ENCODE data around the gene TRIM72. TPM values are rescaled to one million over a fixed set of nuclear protein-coding genes. Genes with fewer than 3 reads are reported as not detected.

Gene TRIM72
- total RNA-seq, 5 donors from 2014 or later (not counting 1 experiment from before 2014, with no cell fraction given): 0.03 to 0.09 (median 0.09) TPM; not detected in 2

- no peaks in the 10 kb centered on the region for H3K36me3 ChIP-seq (ENCODE audit: control insufficient read depth in 2 of 2, extremely low read depth in 1 of 2, insufficient read depth in 1 of 2, low read length in 1 of 2)
- WGBS (ENCODE audit: insufficient coverage): 41% methylated on average over 3 of the region's 4 CpGs
- peak overlapping the region; percentile 65 to 74 (median 70) for H3K4me3 Mint-ChIP-seq
- ChIA-PET CTCF (interaction anchor here (0.6 to 1.0 kb wide), 3 partner anchors 9 to 1212 kb away, joined by 3 to 6 read pairs (median 4); no protein-coding TSS in a partner anchor), POLR2A (no interaction called here)
- H3K27me3 Mint-ChIP-seq: peaks cover 39 to 61% of the 10 kb centered on the region in 2 donors
- ATAC-seq (replicated peaks in 1 of 4) (no peak), DNase-seq (no peak)
- H3K4me1 Mint-ChIP-seq: peaks cover 16 to 19% (median 17%) of the 10 kb centered on the region in 3 donors
- H3K9me3 ChIP-seq: no peaks in the 10 kb centered on the region
- no peaks in the 10 kb centered on the region for H3K36me3 Mint-ChIP-seq
- no peaks in the 10 kb centered on the region for H3K9me3 Mint-ChIP-seq
- H3K27me3 ChIP-seq (replicated peaks in 1 of 2; ENCODE audit: control insufficient read depth in 2 of 2, extremely low read depth in 1 of 2, insufficient read depth in 2 of 2, low read length in 1 of 2): peaks cover 0 to 75% of the 10 kb centered on the region in 2 experiments
- no peak overlapping the region for H3K27ac ChIP-seq (ENCODE audit: low read length)
- no peak overlapping the region for H3K27ac Mint-ChIP-seq
- peak overlapping the region; percentile 23 to 39 for H3K4me3 ChIP-seq (ENCODE audit: control insufficient read depth in 1 of 2, extremely low read depth in 1 of 2, low read length in 1 of 2)
- peaks cover 0 to 26% of the 10 kb centered on the region in 2 experiments for H3K4me1 ChIP-seq (ENCODE audit: control insufficient read depth in 1 of 2, extremely low read depth in 1 of 2, insufficient read depth in 2 of 2, low read length in 2 of 2)
Observed at GRCh38 chr16:31217136-31217530, 3.2 kb downstream of the TRIM72 start.

DNA sequence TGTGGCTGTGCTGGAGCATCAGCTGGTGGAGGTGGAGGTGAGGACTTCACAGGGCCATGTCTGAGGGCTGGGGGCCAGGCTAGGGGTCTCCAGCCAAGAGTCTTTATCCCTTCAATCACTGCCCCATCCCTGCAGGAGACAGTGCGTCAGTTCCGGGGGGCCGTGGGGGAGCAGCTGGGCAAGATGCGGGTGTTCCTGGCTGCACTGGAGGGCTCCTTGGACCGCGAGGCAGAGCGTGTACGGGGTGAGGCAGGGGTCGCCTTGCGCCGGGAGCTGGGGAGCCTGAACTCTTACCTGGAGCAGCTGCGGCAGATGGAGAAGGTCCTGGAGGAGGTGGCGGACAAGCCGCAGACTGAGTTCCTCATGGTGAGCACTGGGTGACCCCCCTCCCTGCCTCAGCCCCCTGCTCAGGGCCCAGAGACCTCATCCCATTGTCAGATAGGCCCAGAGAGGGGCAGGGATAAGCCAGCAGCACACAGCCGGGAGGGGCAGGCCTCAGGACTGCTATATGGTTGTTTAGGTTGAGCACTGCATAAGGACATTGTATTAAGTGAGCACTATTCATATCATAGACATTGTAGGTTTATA, 5.3 kb downstream of the TRIM72 start:
- Mint-ChIP-seq H3K4me3 (no peak overlapping the region), H3K27me3 (peaks cover 36 to 50% of the 10 kb centered on the region in 2 donors), H3K4me1 (peaks cover 16 to 19% (median 17%) of the 10 kb centered on the region in 3 donors), H3K27ac (peak overlapping the region in 1 of 2 donors; percentile 55), H3K9me3 (no peaks in the 10 kb centered on the region), H3K36me3 (no peaks in the 10 kb centered on the region)
- ATAC-seq (replicated peaks in 1 of 4) (no peak), DNase-seq (no peak)
- peaks cover 0 to 26% of the 10 kb centered on the region in 2 experiments for H3K4me1 ChIP-seq (ENCODE audit: control insufficient read depth in 1 of 2, extremely low read depth in 1 of 2, insufficient read depth in 2 of 2, low read length in 2 of 2)
- H3K27me3 ChIP-seq (replicated peaks in 1 of 2; ENCODE audit: control insufficient read depth in 2 of 2, extremely low read depth in 1 of 2, insufficient read depth in 2 of 2, low read length in 1 of 2): peaks cover 0 to 66% of the 10 kb centered on the region in 2 experiments
- no peak overlapping the region for H3K27ac ChIP-seq (ENCODE audit: low read length)
- no peaks in the 10 kb centered on the region for H3K36me3 ChIP-seq (ENCODE audit: control insufficient read depth in 2 of 2, extremely low read depth in 1 of 2, insufficient read depth in 1 of 2, low read length in 1 of 2)
- no peak overlapping the region for H3K4me3 ChIP-seq (ENCODE audit: control insufficient read depth in 1 of 2, extremely low read depth in 1 of 2, low read length in 1 of 2)
- H3K9me3 ChIP-seq: no peaks in the 10 kb centered on the region
- POLR2A ChIA-PET: interaction anchor here in 1 of 2 donors (0.7 kb wide), 1 partner anchor 19 kb away, joined by 6 read pairs; no protein-coding TSS in a partner anchor
- CTCF ChIA-PET: no interaction called here
- WGBS (ENCODE audit: insufficient coverage): 89% methylated on average over 8 of the region's 15 CpGs

GRCh38 chr16:31221357-31222160, 7.6 kb downstream of the TRIM72 start:
- Mint-ChIP-seq H3K4me3 (no peak overlapping the region), H3K9me3 (no peaks in the 10 kb centered on the region), H3K4me1 (peaks cover 5 to 6% (median 6%) of the 10 kb centered on the region in 3 donors), H3K27ac (no peak overlapping the region), H3K36me3 (no peaks in the 10 kb centered on the region), H3K27me3 (peaks cover 31 to 36% of the 10 kb centered on the region in 2 donors)
- Histone ChIP-seq H3K4me3 (ENCODE audit: control insufficient read depth in 1 of 2, extremely low read depth in 1 of 2, low read length in 1 of 2) (no peak overlapping the region), H3K27ac (ENCODE audit: low read length) (no peak overlapping the region), H3K4me1 (ENCODE audit: control insufficient read depth in 1 of 2, extremely low read depth in 1 of 2, insufficient read depth in 2 of 2, low read length in 2 of 2) (peaks cover 0 to 8% of the 10 kb centered on the region in 2 experiments), H3K36me3 (ENCODE audit: control insufficient read depth in 2 of 2, extremely low read depth in 1 of 2, insufficient read depth in 1 of 2, low read length in 1 of 2) (no peaks in the 10 kb centered on the region), H3K9me3 (no peaks in the 10 kb centered on the region), H3K27me3 (replicated peaks in 1 of 2; ENCODE audit: control insufficient read depth in 2 of 2, extremely low read depth in 1 of 2, insufficient read depth in 2 of 2, low read length in 1 of 2) (peaks cover 0 to 46% of the 10 kb centered on the region in 2 experiments)
- 77% methylated on average over 12 of the region's 12 CpGs for WGBS (ENCODE audit: insufficient coverage)
- no peak for DNase-seq
- CTCF ChIA-PET: no interaction called here
- no peak for ATAC-seq (replicated peaks in 1 of 4)
- POLR2A ChIA-PET: no interaction called here

- DNase-seq (no peak), ATAC-seq (replicated peaks in 1 of 4) (no peak)
- WGBS (ENCODE audit: insufficient coverage): 95% methylated on average over 5 of the region's 5 CpGs
- no peaks in the 10 kb centered on the region for H3K4me1 Mint-ChIP-seq
- ChIA-PET CTCF (no interaction called here), POLR2A (interaction anchor here in 1 of 2 donors (0.6 kb wide), 1 partner anchor 48 kb away, joined by 6 read pairs; no protein-coding TSS in a partner anchor)
- H3K9me3 Mint-ChIP-seq: no peaks in the 10 kb centered on the region
- Histone ChIP-seq H3K9me3 (no peaks in the 10 kb centered on the region), H3K4me1 (ENCODE audit: control insufficient read depth in 1 of 2, extremely low read depth in 1 of 2, insufficient read depth in 2 of 2, low read length in 2 of 2) (no peaks in the 10 kb centered on the region), H3K27me3 (replicated peaks in 1 of 2; ENCODE audit: control insufficient read depth in 2 of 2, extremely low read depth in 1 of 2, insufficient read depth in 2 of 2, low read length in 1 of 2) (peaks cover 0 to 31% of the 10 kb centered on the region in 2 experiments), H3K27ac (ENCODE audit: low read length) (no peak overlapping the region), H3K4me3 (ENCODE audit: control insufficient read depth in 1 of 2, extremely low read depth in 1 of 2, low read length in 1 of 2) (no peak overlapping the region), H3K36me3 (ENCODE audit: control insufficient read depth in 2 of 2, extremely low read depth in 1 of 2, insufficient read depth in 1 of 2, low read length in 1 of 2) (no peaks in the 10 kb centered on the region)
- H3K36me3 Mint-ChIP-seq: no peaks in the 10 kb centered on the region
- peaks cover 22 to 23% of the 10 kb centered on the region in 2 donors for H3K27me3 Mint-ChIP-seq
- no peak overlapping the region for H3K27ac Mint-ChIP-seq
- no peak overlapping the region for H3K4me3 Mint-ChIP-seq
Observed at GRCh38 chr16:31223044-31223443, 9.1 kb downstream of the TRIM72 start.

DNA sequence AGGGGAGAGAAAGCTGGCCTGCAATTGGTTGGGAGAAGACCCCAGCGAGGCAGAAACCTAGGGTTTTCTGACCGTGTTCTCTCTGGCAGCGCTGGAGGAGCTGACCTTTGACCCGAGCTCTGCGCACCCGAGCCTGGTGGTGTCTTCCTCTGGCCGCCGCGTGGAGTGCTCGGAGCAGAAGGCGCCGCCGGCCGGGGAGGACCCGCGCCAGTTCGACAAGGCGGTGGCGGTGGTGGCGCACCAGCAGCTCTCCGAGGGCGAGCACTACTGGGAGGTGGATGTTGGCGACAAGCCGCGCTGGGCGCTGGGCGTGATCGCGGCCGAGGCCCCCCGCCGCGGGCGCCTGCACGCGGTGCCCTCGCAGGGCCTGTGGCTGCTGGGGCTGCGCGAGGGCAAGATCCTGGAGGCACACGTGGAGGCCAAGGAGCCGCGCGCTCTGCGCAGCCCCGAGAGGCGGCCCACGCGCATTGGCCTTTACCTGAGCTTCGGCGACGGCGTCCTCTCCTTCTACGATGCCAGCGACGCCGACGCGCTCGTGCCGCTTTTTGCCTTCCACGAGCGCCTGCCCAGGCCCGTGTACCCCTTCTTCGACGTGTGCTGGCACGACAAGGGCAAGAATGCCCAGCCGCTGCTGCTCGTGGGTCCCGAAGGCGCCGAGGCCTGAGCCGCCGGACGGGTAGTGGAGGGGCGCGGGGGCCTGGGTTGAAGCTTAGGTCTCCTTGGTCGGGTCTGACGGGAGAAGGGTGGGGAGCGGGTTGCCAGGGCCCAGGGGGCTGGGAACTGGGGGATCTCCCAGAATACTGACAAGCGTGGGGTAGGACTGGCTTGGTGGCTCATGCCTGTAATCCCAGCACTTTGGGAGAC, 10.4 kb downstream of the TRIM72 start:
- DNase-seq (no peak), ATAC-seq (replicated peaks in 1 of 4) (no peak)
- H3K9me3 ChIP-seq: no peaks in the 10 kb centered on the region
- H3K4me1 Mint-ChIP-seq: no peaks in the 10 kb centered on the region
- ChIA-PET CTCF (no interaction called here), POLR2A (no interaction called here)
- peaks cover 11 to 12% of the 10 kb centered on the region in 2 donors for H3K27me3 Mint-ChIP-seq
- H3K36me3 ChIP-seq (ENCODE audit: control insufficient read depth in 2 of 2, extremely low read depth in 1 of 2, insufficient read depth in 1 of 2, low read length in 1 of 2): no peaks in the 10 kb centered on the region
- no peaks in the 10 kb centered on the region for H3K36me3 Mint-ChIP-seq
- H3K27ac ChIP-seq (ENCODE audit: low read length): no peak overlapping the region
- H3K4me1 ChIP-seq (ENCODE audit: control insufficient read depth in 1 of 2, extremely low read depth in 1 of 2, insufficient read depth in 2 of 2, low read length in 2 of 2): no peaks in the 10 kb centered on the region
- H3K4me3 Mint-ChIP-seq: no peak overlapping the region
- H3K9me3 Mint-ChIP-seq: no peaks in the 10 kb centered on the region
- H3K27me3 ChIP-seq (replicated peaks in 1 of 2; ENCODE audit: control insufficient read depth in 2 of 2, extremely low read depth in 1 of 2, insufficient read depth in 2 of 2, low read length in 1 of 2): peaks cover 0 to 20% of the 10 kb centered on the region in 2 experiments
- no peak overlapping the region for H3K4me3 ChIP-seq (ENCODE audit: control insufficient read depth in 1 of 2, extremely low read depth in 1 of 2, low read length in 1 of 2)
- no peak overlapping the region for H3K27ac Mint-ChIP-seq
- 95% methylated on average over 71 of the region's 80 CpGs for WGBS (ENCODE audit: insufficient coverage)

DNA sequence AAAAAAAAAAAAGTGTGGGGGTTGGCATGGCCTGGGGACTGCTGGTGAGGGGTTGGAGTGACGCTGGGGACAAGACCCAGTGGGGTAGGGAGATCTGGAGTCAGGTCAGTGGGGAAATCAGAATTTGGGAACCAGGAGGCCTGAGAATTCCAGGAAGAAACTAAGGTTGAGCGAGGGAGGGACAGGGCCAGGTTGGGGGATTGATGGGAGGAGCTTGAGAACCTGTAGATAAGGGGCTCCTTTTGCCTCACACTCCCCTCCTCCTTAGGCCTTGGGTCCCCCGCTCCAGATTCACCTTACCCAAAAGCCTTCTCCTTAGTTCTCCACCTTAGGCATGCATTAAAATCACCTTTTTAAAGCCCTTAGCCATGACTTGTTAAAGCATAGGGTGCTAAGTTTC, 11.3 kb downstream of the TRIM72 start:
- no peaks in the 10 kb centered on the region for H3K36me3 Mint-ChIP-seq
- H3K4me3 Mint-ChIP-seq: no peak overlapping the region
- Histone ChIP-seq H3K4me3 (ENCODE audit: control insufficient read depth in 1 of 2, extremely low read depth in 1 of 2, low read length in 1 of 2) (no peak overlapping the region), H3K27me3 (replicated peaks in 1 of 2; ENCODE audit: control insufficient read depth in 2 of 2, extremely low read depth in 1 of 2, insufficient read depth in 2 of 2, low read length in 1 of 2) (peaks cover 0 to 18% of the 10 kb centered on the region in 2 experiments), H3K36me3 (ENCODE audit: control insufficient read depth in 2 of 2, extremely low read depth in 1 of 2, insufficient read depth in 1 of 2, low read length in 1 of 2) (no peaks in the 10 kb centered on the region), H3K27ac (ENCODE audit: low read length) (no peak overlapping the region), H3K9me3 (no peaks in the 10 kb centered on the region), H3K4me1 (ENCODE audit: control insufficient read depth in 1 of 2, extremely low read depth in 1 of 2, insufficient read depth in 2 of 2, low read length in 2 of 2) (no peaks in the 10 kb centered on the region)
- 67% methylated on average over 1 of the region's 3 CpGs for WGBS (ENCODE audit: insufficient coverage)
- no peaks in the 10 kb centered on the region for H3K9me3 Mint-ChIP-seq
- H3K4me1 Mint-ChIP-seq: no peaks in the 10 kb centered on the region
- DNase-seq: no peak
- POLR2A ChIA-PET: no interaction called here
- CTCF ChIA-PET: no interaction called here
- no peak for ATAC-seq (replicated peaks in 1 of 4)
- H3K27ac Mint-ChIP-seq: no peak overlapping the region
- peaks cover 11 to 12% of the 10 kb centered on the region in 2 donors for H3K27me3 Mint-ChIP-seq
